ENCODE results near the gene TP53BP2. TPM values are rescaled to one million over a fixed set of nuclear protein-coding genes. Genes with fewer than 3 reads are reported as not detected.

TP53BP2 gene
- total and polyA plus RNA-seq, 11 donors, result 4.6 to 44.8 (median 22.3) TPM

GRCh38 chr1:223765036-223765718, 80.6 kb downstream of the TP53BP2 start:
- TF ChIP-seq CTCF (IDR thresholded peaks at IDR 0.05) (no peak), POLR2A (IDR thresholded peaks at IDR 0.05) (no peak)
- ATAC-seq (peak; percentile 59 to 92 (median 88)), DNase-seq (peak in 3 of 5 donors; percentile 34 to 84 (median 39))
- Histone ChIP-seq H3K4me3 (no peak overlapping the region), H3K27ac (peak overlapping the region in 5 of 12 donors; percentile 1 to 50 (median 12)), H3K27me3 (no peaks in the 10 kb centered on the region), H3K36me3 (peaks cover 0 to 83% (median 76%) of the 10 kb centered on the region in 9 donors), H3K4me1 (peaks cover 0 to 17% (median 0%) of the 10 kb centered on the region in 12 donors), H3K9me3 (no peaks in the 10 kb centered on the region)
- WGBS, 4 donors, result 59 to 80% (median 75%) methylated on average over 5 to 9 of the region's 9 CpGs
- intact Hi-C loops (cut with DNase I), result no loop called here

GRCh38 chr1:223763881-223764280, 81.9 kb downstream of the TP53BP2 start:
- Histone ChIP-seq H3K9me3 (no peaks in the 10 kb centered on the region), H3K36me3 (peaks cover 0 to 83% (median 78%) of the 10 kb centered on the region in 9 donors), H3K4me3 (no peak overlapping the region), H3K4me1 (peaks cover 0 to 17% (median 0%) of the 10 kb centered on the region in 12 donors), H3K27me3 (no peaks in the 10 kb centered on the region), H3K27ac (no peak overlapping the region)
- intact Hi-C loops (cut with DNase I), result no loop called here
- no peak for DNase-seq
- no peak for ATAC-seq
- TF ChIP-seq CTCF (IDR thresholded peaks at IDR 0.05), result no peak
- no peak for TF ChIP-seq POLR2A (IDR thresholded peaks at IDR 0.05)
- 92 to 97% (median 96%) methylated on average over 3 to 5 of the region's 5 CpGs for WGBS, 4 donors

GRCh38 chr1:223763251-223763650, 82.5 kb downstream of the TP53BP2 start:
- no peak overlapping the region for H3K27ac ChIP-seq
- no peak overlapping the region for H3K4me3 ChIP-seq
- H3K36me3 ChIP-seq, result peaks cover 0 to 87% (median 84%) of the 10 kb centered on the region in 9 donors
- peaks cover 0 to 17% (median 0%) of the 10 kb centered on the region in 12 donors for H3K4me1 ChIP-seq
- DNase-seq (no peak), ATAC-seq (no peak)
- H3K27me3 ChIP-seq, result no peaks in the 10 kb centered on the region
- H3K9me3 ChIP-seq, result no peaks in the 10 kb centered on the region
- WGBS, 4 donors, result 93 to 96% (median 95%) methylated on average over 5 of the region's 5 CpGs
- TF ChIP-seq CTCF (IDR thresholded peaks at IDR 0.05) (no peak), POLR2A (IDR thresholded peaks at IDR 0.05) (no peak)
- intact Hi-C loops (cut with DNase I), result no loop called here

- H3K36me3 ChIP-seq, result peaks cover 0 to 100% (median 98%) of the 10 kb centered on the region in 9 donors
- peaks cover 0 to 17% (median 0%) of the 10 kb centered on the region in 12 donors for H3K4me1 ChIP-seq
- WGBS, 4 donors, result 65 to 79% (median 71%) methylated on average over 7 of the region's 7 CpGs
- no peak overlapping the region for H3K27ac ChIP-seq
- no peak overlapping the region for H3K4me3 ChIP-seq
- intact Hi-C loops (cut with DNase I), result no loop called here
- no peaks in the 10 kb centered on the region for H3K27me3 ChIP-seq
- ATAC-seq (no peak), DNase-seq (no peak)
- H3K9me3 ChIP-seq, result no peaks in the 10 kb centered on the region
- TF ChIP-seq CTCF (IDR thresholded peaks at IDR 0.05) (no peak), POLR2A (IDR thresholded peaks at IDR 0.05) (no peak)
Measured at GRCh38 chr1:223761411-223761810, 84.3 kb downstream of the TP53BP2 start.
